HuH-7.5 (cell line): Measurements from ENCODE around the gene RSU1.

Source experiments
- DNase-seq: peaks from one replicate; pipeline ENCODE4 v3.0.0; 2011; ENCODE audit warnings: low spot score

The RSU1 gene

DNA sequence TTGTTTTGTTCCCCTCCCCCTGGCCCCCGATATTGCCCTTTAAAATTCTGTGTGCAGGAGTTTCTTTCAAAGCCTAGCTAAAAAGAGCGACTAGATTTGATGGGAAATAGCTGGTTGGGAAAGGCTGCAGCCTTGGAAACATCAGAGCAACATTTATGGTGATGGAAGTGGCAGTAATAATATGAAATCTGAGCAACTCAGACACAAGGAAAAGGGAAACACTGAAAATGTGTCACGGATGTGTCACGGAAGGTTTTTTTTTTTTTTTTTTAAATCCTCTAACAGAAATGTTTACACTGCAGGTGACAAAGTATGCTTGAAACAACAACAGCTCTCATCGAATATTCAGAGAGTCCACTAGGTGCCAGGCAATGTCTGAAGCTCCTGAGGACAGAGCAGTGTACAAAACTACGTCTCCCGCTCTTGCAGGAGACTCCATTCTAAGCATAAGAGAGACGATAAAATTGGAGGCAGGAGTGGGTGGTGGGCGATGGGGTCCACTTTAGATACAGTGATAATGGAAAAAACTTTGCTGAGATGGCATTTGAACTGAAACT, 143.0 kb downstream of the RSU1 start:
- DNase-seq = no peak

DNA sequence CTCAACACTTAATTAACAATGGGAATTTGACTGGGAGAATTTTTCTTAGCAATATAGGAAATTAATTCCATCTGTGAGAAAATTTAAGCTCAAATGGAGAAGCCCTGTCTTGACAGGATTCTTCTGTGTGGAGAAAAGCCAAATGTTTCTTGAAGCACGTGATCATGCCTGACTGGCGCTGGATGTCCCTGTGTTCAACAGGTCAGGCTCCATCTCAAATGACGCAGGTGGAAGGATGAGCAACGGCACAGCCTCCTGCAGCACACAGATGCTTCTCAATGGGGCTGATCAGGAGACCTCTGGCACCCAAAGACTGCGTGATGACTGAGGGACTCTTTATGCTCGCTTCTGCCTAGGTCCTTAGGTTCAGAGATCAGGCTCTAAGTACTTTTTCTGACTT, 143.8 kb downstream of the RSU1 start:
- no peak for DNase-seq

DNA sequence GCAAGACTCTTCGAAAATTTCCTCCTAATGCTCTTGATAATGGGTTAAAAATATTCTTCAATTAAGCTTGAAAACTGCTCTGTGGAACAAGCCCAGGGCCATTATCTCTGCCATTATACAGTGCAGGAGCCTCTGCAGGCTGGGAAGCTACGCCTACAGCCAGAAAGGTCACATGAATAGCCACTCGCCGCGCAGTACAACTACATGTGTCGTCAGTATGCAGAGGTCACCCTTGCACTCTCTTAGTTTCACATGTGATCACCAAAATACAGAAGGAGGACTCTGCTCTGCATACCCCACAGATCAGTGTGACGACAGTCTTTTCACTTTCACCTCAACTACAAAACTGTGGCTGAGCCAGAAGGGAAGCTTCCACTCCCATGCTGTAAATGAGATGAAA, 153.8 kb downstream of the RSU1 start:
- DNase-seq = no peak

DNA sequence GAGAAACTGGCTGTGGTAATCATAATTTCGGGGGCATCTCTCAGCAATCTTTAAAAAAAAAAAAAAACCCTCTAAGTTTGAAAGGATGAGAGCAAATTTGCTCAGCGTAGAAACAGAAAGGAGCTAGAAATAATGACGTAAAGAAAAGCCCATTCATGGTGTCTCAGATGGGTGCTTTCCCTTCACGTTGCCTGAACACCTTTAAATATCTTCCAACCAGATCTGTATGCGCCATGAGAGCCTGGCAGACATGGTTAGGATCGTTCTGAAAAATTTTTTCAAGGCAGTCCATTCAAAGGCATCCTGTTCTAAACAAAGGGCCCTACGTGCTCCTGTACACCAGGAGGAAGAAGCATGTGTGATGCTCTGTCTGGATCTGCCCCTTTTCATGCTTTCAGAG, 154.3 kb downstream of the RSU1 start:
- DNase-seq = no peak

DNA sequence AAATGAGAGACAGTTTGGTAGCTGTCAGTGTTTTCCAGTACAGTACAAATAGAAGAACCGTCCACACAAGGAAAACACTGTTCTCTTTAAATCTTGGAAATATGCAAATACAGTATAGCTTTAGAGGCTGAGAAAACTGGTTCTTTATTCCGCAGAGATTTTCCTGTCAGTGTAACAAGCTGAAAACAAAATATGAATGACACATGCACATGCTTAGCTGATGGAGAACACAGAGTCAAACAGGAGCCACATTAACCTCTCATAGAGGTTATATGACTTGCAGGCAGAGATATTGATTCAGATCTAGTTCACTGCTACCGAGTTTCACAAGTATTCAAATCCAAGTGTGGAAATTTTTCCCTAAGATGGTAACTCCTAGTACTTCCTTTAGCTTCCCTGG, 160.3 kb downstream of the RSU1 start:
- no peak for DNase-seq

DNA sequence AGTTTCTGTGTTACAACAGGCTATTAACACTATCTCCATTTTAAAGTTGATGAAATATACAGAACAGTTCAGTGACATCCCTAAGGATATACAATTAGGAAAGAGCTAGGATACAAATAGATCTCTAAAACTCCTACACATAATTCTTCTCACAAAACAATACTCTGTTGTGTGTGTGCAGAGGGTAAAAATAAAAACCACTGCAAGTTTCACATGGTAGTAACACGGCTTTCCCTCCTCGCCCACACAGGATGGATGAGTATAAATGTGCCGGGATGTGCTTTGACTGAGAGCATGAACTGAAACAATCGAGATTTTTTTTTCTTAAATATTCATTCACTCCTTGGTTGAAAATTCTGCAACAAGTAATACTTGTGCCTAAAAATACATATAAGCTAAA, 164.0 kb downstream of the RSU1 start:
- no peak for DNase-seq

DNA sequence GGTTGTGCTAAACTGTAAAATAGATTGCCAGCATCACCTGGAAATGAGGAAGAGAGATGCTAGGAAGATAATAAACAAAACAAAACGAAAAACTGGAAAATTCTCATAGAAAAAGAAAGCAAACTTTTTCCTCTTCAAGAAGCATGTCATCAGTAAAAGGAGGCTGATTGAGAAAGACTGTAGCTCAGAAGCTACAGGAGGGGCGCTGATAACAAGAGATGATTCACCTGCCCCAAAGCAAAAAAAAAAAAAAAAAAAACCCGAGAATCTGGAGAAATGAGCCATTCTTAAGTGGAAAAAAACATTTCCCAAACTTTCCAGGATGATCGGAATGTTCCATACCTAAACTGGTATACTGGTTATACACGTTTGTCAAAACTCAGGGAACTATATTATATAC, 165.1 kb downstream of the RSU1 start:
- no peak for DNase-seq

DNA sequence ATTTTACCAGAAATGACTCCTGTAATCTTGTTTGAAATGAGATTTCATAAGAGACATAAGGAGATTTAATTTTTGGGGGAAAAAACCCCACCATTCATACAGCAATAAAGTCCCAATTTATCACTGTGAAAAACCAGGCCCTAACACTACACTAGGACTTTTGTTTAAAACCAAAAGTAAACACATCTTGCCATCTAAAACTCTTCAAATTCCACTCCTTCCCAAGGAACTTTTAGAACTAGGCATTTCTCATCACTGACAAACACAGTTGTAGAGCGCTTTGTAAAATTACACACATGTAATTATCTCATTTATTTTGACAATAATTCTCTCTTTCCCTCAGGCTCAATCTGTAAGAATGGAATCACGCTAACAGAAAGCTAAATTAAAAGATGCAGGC, 167.5 kb downstream of the RSU1 start:
- no peak for DNase-seq

DNA sequence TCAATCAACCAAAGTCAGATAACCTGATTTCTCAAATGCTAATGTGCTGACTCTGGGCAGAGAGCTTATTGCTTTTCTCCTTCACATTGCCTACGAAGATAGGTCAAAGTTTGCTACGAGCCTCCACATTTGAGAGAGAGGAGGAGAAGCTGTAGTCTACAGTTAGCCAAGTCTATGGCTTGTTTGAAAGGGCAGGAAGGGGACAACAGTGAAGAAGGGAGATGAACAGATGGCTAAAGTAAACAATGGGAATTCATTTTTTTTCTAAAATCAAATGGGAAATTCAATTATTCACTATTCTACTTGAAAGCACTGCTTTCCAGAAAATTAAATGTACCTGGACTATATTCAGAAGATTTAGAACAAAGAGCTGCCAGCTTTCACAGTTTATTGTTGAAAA, 168.9 kb downstream of the RSU1 start:
- DNase-seq = no peak

DNA sequence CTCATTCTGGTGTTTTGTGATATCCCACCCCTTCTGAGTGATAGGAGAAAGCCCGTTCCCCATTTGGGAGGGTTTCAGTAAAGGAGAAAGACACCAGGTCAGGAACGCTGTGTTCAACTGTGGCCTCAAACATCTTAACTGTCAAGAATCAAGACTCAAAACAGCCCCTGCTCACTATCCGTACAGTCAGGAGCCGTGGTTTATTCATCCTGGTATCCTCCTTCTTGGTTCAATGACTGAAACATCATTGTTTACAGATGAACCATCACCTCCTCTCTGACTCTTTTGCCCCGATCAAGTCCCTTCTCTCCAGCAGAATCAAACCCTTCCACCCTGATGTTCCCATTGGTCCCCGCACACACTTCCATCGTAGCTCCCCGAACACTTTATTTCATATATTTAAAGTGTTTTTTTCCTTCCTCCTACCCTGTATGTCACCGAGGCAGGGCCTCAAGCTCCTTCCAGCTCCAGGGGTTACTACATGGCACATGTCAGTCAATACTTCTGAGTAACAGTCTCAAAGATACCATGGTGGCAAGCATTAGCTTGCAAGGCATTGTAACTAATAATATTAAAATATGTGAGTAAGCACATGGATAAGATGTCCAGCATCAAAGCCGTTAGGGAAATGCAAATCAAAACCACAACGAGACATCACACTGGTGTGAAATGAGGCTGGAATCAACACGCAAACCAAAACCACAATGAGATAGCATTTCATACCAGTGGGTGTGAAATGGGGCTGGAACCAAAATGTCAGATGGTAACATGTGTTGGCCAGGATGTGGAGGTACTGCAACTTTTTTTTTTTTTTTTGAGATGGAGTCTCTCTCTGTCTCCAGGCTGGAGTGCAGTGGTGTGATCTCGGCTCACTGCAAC, 170.8 kb downstream of the RSU1 start:
- DNase-seq = no peak

DNA sequence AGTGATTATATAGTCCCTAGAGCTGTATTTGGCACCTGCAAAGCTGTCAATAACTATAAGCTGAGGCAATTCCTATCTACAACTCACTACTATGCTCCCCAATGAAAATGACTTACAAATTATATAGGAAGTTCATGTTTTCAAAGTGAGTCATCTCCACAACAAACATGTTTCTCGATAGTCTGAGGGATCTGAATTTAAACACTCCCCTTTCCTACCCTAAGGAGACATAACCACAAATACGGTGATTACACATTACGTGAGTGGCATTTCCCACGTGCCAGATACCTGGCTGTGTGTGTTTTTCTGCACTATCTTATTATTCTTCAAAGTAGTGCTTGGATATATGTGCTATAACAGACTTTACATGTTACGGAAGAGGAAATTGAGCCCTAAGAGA, 173.1 kb downstream of the RSU1 start:
- no peak for DNase-seq

DNA sequence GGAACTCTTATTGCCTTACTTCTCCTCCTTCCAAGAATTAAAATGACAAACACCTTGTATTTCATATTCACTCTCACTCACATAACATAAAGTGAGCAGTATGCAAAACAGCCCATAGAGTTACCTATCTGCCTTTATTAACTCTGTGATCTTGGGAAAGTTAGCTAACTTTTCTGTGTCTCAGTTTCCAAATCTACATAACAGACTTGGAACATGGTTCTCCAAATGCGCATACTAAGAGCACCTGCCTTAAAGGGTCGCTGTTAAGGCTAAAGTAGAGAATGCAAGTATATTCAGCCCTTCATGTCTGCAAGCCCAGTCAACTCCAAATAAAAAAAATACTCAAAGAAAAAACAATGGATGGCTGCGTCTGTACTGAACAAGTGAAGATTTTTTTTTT, 173.7 kb downstream of the RSU1 start:
- DNase-seq = no peak

DNA sequence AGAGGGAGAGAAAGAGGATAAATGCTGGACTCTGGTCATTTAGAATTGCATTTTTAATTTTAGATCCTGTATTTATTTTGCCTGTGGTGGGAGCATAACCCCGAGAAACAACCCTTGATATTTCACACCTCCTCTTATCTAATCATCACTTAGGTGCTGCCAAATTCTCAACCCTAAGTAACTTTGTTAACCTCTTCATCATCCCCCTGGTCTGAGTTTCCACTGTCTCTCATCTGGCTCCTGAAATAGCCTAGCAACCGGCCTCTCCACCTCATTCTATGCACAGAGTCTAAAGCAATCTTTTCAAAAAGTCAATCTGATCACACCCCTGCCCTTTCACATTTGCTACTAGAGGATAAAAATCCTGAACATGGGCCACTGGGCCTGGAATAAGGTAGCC, 177.1 kb downstream of the RSU1 start:
- DNase-seq = no peak

DNA sequence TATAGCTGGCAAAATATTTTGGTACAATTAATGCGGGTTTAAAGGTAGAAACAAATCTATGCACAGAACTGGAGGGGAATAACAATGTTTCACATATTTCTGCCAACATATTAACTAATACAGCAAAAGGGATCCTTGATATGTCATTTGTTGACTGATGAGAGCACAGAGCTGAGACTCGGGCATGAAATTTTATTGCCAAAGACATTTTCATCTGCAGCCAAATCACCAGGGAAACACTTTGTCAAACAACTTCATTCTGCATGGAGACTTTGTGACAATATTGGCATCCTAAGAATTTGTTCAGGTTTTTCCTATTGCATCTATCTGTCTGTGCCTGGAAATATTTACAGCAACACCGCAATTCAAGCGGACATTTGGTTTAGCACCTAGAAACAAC, 177.8 kb downstream of the RSU1 start:
- no peak for DNase-seq

DNA sequence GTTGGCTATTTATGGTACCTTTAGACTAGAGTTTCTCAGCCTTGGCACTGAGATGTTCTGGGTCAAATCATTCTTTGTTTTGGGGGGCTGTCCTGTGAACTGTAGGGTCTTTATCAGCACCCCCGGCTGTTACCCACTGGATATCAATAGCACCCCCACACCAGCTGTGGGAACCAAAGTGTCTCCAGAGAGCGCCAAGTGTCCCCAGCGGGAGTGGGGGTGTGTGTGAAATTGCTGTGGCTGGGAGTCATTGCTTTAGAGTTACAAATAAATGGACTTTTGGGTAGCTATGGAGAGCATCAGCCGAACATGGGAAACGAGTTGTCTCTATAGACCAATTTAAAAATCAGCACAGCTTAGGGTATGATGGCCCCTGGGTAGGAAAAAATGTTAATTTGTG, 184.2 kb downstream of the RSU1 start:
- no peak for DNase-seq

DNA sequence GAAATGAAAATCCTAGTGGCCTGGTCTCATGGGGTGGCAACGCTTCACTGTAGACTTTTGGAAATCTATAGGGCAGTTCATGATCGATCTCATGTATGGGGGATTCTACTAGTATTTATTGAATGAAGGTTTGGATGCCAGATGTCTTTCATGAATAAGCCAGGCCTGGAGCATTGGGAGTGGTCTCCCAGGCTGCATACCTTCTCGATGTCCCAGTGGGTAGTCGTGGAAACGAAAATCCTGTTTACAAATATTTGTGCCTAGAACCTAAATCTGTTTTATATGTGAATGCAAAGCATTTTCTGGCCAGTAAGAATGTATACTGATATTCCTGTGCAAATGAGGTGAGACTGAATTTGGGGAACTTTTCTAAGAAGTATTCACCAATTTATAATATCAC, 190.5 kb downstream of the RSU1 start:
- DNase-seq = no peak

DNA sequence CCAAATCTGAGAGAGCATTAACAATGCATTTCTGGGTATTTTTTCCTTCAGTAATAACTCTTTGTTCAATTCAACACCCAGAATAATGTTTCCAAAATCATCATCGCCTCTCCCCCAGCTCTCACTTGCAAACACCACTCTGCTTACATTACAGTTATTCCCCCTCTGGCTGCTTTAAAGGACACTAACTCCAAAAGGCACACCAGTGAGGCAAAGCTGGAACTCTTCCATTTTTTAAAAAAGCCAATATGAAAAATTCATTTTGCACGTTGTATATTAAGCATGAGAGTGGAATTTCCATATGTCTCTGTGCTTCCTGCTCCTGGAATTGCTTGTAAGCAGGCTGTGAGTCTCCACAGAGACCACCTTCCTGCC, 204.3 kb downstream of the RSU1 start:
- DNase-seq = no peak

DNA sequence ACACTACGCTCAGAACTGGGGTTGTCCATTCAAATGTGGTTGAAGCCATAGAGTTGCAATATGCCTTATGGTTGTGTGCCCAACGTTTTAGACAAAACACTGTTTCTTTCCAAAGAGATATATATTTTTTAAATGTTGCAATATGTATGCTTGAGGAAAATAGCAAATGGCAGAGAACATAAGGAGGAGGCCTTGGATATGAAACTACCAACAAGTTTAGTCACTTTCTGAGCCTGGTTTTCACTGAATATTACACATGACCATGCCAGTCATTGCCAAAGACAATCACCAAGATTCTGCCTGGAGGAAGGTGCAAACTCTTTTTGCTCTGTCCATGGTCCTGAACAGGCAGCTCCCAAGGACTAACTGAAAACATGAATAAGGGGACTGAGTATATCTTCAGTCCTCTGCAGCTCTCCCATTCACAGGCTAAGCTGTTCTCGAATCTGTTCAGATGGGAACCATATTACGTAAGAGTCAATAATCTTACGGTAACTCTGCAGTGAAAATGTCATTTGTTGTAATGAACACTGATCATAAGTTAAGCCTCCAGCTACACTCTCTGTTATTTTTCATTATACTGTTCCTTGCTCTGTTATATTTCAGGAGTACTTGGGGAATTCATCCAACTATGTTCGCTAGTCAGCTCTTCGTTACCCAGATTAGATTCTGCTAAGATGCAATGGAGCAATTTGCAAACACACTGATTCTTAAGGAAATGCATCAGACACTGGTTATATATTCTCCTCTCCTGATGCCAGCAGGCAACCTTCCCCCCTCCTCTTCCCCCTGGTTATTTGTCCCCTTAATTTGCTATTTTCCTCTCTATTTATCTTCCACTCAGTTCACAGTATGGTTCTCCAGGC, 204.9 kb downstream of the RSU1 start:
- DNase-seq = no peak

DNA sequence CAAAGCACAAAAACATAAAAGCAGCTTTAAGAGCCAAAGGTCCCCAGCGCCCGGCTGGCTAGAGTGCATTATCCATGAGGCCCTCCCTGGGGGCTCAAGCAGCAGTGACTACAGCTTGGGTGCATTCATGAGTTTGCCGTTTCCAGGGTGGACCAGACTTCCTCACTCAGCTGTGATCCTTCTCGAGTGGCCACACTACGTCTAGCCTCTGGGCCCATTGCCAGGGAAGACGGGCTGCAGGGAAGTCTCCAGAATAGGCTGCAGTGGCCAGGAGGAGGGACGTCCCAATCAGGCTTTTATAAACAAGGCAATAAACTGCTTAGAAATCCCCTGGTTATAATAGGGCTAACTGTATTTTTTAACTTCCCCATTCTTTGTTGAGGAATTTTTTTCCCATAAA, 206.2 kb downstream of the RSU1 start:
- DNase-seq = no peak

DNA sequence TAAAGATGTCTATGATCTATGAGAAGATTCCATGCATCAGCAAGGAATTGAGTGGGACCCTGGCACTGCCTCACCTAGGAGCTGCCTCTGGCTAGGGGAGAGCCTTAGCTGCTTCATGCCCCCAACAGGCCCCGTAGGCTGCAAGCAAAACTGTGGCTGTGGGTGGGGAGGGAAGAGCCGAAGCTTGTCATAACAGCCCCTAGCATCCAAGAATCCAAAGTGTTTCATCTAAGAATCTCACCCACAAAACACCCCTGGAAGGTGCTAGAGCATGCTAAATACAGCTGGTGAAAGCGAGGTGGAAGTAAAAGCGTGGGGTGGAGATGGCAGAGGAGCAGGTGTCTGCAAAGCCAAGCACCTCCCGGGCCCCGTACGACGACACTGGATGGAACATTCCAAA, 208.0 kb downstream of the RSU1 start:
- DNase-seq = no peak

DNA sequence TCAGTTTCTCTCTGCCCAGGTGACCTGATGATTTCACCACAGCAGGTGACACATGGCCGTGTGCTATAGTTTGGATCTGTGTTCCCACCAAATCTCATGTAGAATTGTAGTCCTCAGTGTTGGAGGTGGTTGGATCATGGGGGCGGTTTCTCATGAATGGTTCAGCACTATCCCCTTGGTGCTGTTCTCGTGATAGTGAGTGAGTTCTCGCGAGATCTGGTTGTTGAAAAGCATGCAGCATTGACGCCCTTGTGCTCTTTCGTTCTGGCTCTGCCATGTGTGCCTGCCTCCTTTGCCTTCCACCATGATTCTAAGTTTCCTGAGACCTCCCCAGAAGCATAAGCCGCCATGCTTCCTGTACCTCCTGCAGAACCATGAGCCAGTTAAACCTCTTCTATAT, 210.3 kb downstream of the RSU1 start:
- no peak for DNase-seq

DNA sequence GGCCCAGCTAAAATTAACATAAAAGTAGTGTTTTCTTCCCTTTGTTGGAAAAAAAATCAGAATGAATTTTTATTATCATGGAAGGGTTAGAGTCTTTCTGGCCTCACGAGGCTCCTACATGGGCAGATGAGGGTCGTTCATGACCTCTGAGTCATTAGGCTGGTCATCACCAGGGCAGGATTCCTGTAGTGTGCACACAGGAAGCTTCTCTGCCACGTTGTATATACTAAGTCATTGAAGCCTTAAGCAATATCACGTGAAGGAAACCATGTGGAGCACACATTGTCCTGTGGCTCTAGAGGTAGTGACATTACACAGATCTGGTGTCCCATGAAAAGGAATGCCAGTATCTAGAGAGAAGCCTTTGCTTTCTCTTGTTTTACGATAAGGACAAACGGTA, 210.8 kb downstream of the RSU1 start:
- DNase-seq = no peak

DNA sequence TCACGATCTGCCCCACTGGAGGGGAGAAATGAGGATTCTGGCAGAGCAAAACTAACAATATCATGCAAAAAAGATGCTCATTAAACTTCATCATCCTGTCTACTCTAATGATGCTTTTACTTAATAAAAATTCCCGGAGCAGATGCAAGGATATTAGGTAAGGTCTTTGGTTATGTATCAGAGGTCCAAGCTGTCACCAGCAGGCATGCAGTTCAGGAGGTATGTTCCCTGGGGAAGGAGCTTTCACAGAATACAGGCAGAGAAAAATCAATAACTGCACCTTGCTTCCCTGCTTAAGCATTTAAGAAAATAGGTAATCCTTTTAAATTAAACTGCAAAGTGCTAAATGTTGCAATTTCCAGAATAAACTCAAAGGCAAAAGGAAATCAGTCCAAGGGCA, 213.9 kb downstream of the RSU1 start:
- no peak for DNase-seq
